Caco-2 (cell line): ENCODE data around the gene PRKCB. TPM values are rescaled to one million over a fixed set of nuclear protein-coding genes. Genes with fewer than 3 reads are reported as not detected.

Experiments
- BruUV-seq: library from RNA; stranded (reverse); fragments of 400-500 nt; replicated peaks from 2 replicates; lab custom pipeline; 2021; lab: Mats Ljungman, UMichigan
- CTCF ChIA-PET: fragments of 300-600 bp; sonication (Branson Sonifier 250); formaldehyde crosslinking; loops from one replicate; lab custom pipeline; 2022; ENCODE audit warnings: antibody characterized with exemption; lab: Charles Lee
- POLR2A ChIA-PET: fragments of 300-600 bp; sonication (Branson Sonifier 250); formaldehyde crosslinking; loops from one replicate; lab custom pipeline; 2022; ENCODE audit warnings: antibody characterized with exemption; lab: Charles Lee
- DNase-seq, 2 experiments: peaks; one replicate each; pipeline versions ENCODE4 v3.0.0 to v3.0.0-alpha.2; 2020 to 2022
- H3K27me3 ChIP-seq: replicated peaks from 2 replicates; pipeline ENCODE4 v1.6.0; 2011; ENCODE audit warnings: low read length; ENCODE audit not compliant: control insufficient read depth, insufficient read depth
- H3K36me3 ChIP-seq: 2 replicates; pipeline ENCODE4 v1.5.1; 2011; ENCODE audit warnings: low read length; ENCODE audit not compliant: control insufficient read depth, insufficient read depth
- H3K4me1 ChIP-seq: fragments of 250-450 bp; sonication (Bioruptor Pico); 2 replicates; pipeline ENCODE4 v1.5.1; 2020; ENCODE audit warnings: mild to moderate bottlenecking
- H3K4me3 ChIP-seq: 2 replicates; pipeline ENCODE4 v1.5.1; 2011; ENCODE audit warnings: low read depth, mild to moderate bottlenecking, control low read depth, low read length
- H3K9me3 ChIP-seq: fragments of 250-450 bp; sonication (Bioruptor Pico); 2 replicates; pipeline ENCODE4 v1.5.1; 2020; ENCODE audit warnings: mild to moderate bottlenecking, moderate library complexity
- H3K27ac Mint-ChIP-seq: one replicate; pipeline ENCODE4 v1.8.0; 2022; ENCODE audit warnings: mixed read lengths; ENCODE audit not compliant: unreplicated experiment
- H3K27me3 Mint-ChIP-seq: one replicate; pipeline ENCODE4 v1.8.0; 2022; ENCODE audit warnings: mixed read lengths; ENCODE audit not compliant: insufficient read depth, unreplicated experiment
- H3K36me3 Mint-ChIP-seq: one replicate; pipeline ENCODE4 v1.8.0; 2022; ENCODE audit warnings: mild to moderate bottlenecking, mixed read lengths; ENCODE audit not compliant: insufficient read depth, unreplicated experiment
- H3K4me1 Mint-ChIP-seq: one replicate; pipeline ENCODE4 v1.8.0; 2022; ENCODE audit warnings: low read depth, mixed read lengths; ENCODE audit not compliant: unreplicated experiment
- H3K4me3 Mint-ChIP-seq: one replicate; pipeline ENCODE4 v1.8.0; 2022; ENCODE audit warnings: mild to moderate bottlenecking, moderate library complexity, mixed read lengths; ENCODE audit not compliant: unreplicated experiment
- H3K9me3 Mint-ChIP-seq: one replicate; pipeline ENCODE4 v1.8.0; 2022; ENCODE audit warnings: mixed read lengths; ENCODE audit not compliant: unreplicated experiment
- intact Hi-C: fragments of 100-400 bp; cut with micrococcal nuclease; formaldehyde crosslinking; loops from one replicate; pipeline ENCODE4 v1.10.0; 2022; ENCODE audit not compliant: unreplicated experiment
- total RNA-seq: library from RNA; stranded (reverse); gene quantifications from 2 replicates; pipeline ENCODE4 v1.2.3, GENCODE V29; 2022
- TF ChIP-seq, protein P1 (sequence below), 2 experiments: fragments of 200-600 bp in 1 of 2; IDR thresholded peaks; 1 replicate in 1 of 2; 2 replicates in 1 of 2; pipeline versions ENCODE4 v1.5.1 to v1.8.0; 2011 to 2022; ENCODE audit warnings: antibody characterized with exemption in 1 of 2, control low read depth in 1 of 2, inconsistent platforms in 1 of 2, low read depth in 1 of 2, low read length in 1 of 2, mild to moderate bottlenecking in 1 of 2, moderate library complexity in 1 of 2; ENCODE audit not compliant: insufficient read depth in 1 of 2, severe bottlenecking in 1 of 2, unreplicated experiment in 1 of 2

PRKCB gene
- total RNA-seq, 1 experiment from 2014 or later, result not detected

DNA sequence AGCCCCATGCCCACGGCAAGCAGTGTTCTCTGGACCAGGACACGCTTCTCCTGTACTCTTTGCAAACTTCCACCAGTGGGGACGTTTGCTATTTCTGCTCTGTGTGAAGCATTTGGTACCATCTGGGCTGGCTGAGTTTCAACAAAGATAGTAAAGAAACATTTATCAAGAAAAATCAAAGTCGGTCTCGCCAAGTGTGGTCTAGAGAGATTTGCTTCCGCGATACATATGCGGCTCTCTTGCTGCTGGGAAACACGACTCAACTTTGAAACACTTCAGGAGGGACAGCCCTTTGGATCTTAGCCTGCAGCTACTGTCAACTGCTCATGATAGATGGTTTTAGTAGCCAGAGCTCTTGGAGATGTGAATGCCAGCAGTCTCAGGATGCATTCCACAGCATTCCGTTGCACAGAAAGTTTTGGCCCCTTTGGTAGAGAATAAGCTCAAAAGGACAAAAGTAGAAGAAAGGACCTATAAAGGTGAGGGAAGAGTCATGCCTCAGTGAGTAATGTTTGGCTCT is 252.2 kb downstream of the PRKCB start:
- no peaks in the 10 kb centered on the region for H3K4me1 Mint-ChIP-seq
- no peak for DNase-seq
- no peaks in the 10 kb centered on the region for H3K27me3 ChIP-seq
- H3K27me3 Mint-ChIP-seq, result peaks cover 7% of the 10 kb centered on the region
- H3K9me3 ChIP-seq, result no peaks in the 10 kb centered on the region
- H3K27ac Mint-ChIP-seq, result no peak overlapping the region
- H3K9me3 Mint-ChIP-seq, result peaks cover 27% of the 10 kb centered on the region
- H3K4me3 Mint-ChIP-seq, result no peak overlapping the region
- H3K36me3 ChIP-seq, result no peaks in the 10 kb centered on the region
- H3K4me3 ChIP-seq, result no peak overlapping the region
- POLR2A ChIA-PET, result no interaction called here
- no peaks in the 10 kb centered on the region for H3K36me3 Mint-ChIP-seq
- intact Hi-C loops, result no loop called here
- BruUV-seq, result no TSS peak
- H3K4me1 ChIP-seq, result no peaks in the 10 kb centered on the region
- TF ChIP-seq, protein P1, sequence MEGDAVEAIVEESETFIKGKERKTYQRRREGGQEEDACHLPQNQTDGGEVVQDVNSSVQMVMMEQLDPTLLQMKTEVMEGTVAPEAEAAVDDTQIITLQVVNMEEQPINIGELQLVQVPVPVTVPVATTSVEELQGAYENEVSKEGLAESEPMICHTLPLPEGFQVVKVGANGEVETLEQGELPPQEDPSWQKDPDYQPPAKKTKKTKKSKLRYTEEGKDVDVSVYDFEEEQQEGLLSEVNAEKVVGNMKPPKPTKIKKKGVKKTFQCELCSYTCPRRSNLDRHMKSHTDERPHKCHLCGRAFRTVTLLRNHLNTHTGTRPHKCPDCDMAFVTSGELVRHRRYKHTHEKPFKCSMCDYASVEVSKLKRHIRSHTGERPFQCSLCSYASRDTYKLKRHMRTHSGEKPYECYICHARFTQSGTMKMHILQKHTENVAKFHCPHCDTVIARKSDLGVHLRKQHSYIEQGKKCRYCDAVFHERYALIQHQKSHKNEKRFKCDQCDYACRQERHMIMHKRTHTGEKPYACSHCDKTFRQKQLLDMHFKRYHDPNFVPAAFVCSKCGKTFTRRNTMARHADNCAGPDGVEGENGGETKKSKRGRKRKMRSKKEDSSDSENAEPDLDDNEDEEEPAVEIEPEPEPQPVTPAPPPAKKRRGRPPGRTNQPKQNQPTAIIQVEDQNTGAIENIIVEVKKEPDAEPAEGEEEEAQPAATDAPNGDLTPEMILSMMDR (IDR thresholded peaks at IDR 0.05; ENCODE audit: insufficient read depth in 1 of 2, low read depth in 1 of 2, low read length in 1 of 2, severe bottlenecking in 1 of 2, unreplicated experiment in 1 of 2), result no peak
- CTCF ChIA-PET, result interaction anchor here (0.8 kb wide), 1 partner anchor 17 kb away, joined by 3 read pairs; no protein-coding TSS in a partner anchor

DNA sequence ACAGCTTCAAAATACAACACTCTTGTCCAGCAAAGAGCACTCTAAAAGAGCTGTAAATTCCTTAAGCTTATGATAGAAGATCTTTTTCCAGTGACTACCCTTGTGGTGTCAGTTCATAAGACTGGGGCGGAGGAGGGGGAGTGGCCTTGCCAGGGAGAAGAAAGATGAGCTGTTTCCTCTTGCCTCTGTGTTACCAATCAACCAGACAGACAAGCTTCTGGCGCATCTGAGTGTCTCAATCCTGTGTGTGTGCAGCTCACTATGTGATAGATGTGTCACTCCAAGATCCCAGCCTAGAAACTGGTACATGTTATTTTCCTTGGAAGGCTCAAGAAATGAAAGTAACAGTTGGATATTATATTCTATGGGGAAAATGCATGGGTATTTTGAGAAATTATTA is 253.0 kb downstream of the PRKCB start:
- no peak overlapping the region for H3K4me3 Mint-ChIP-seq
- BruUV-seq, result no TSS peak
- DNase-seq, result no peak
- Histone ChIP-seq H3K9me3 (no peaks in the 10 kb centered on the region), H3K36me3 (no peaks in the 10 kb centered on the region), H3K27me3 (no peaks in the 10 kb centered on the region), H3K4me1 (no peaks in the 10 kb centered on the region), H3K4me3 (no peak overlapping the region)
- no peaks in the 10 kb centered on the region for H3K36me3 Mint-ChIP-seq
- TF ChIP-seq, protein P1 (IDR thresholded peaks at IDR 0.05; ENCODE audit: insufficient read depth in 1 of 2, low read depth in 1 of 2, low read length in 1 of 2, severe bottlenecking in 1 of 2, unreplicated experiment in 1 of 2), result no peak
- CTCF ChIA-PET, result interaction anchor here (0.8 kb wide), 1 partner anchor 18 kb away, joined by 3 read pairs; no protein-coding TSS in a partner anchor
- H3K27me3 Mint-ChIP-seq, result peaks cover 4% of the 10 kb centered on the region
- H3K9me3 Mint-ChIP-seq, result peaks cover 27% of the 10 kb centered on the region
- no peaks in the 10 kb centered on the region for H3K4me1 Mint-ChIP-seq
- no peak overlapping the region for H3K27ac Mint-ChIP-seq
- POLR2A ChIA-PET, result no interaction called here
- intact Hi-C loops, result no loop called here

DNA sequence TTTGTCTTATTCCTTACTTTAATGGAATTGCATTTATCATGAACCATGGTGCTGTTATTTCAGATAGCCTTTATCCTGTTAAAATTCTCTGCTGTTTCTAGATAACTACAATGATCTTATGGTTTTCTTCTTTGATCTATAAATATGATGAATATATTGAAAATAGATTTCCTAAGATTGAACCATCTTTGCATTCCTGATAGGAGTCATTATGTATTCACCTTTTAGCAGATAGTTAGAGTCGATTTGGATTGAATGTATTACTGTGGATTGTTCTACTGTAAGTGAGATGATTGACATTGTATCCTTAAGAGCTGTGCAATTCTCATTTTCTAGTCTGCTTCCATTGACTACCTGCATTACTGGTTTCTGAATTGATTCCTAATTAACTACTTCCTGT is 255.3 kb downstream of the PRKCB start:
- Mint-ChIP-seq H3K27ac (no peak overlapping the region), H3K4me3 (no peak overlapping the region), H3K27me3 (no peaks in the 10 kb centered on the region), H3K9me3 (peaks cover 27% of the 10 kb centered on the region), H3K4me1 (no peaks in the 10 kb centered on the region), H3K36me3 (no peaks in the 10 kb centered on the region)
- no peaks in the 10 kb centered on the region for H3K27me3 ChIP-seq
- no peak overlapping the region for H3K4me3 ChIP-seq
- ChIA-PET CTCF (no interaction called here), POLR2A (no interaction called here)
- TF ChIP-seq, protein P1 (IDR thresholded peaks at IDR 0.05; ENCODE audit: insufficient read depth in 1 of 2, low read depth in 1 of 2, low read length in 1 of 2, severe bottlenecking in 1 of 2, unreplicated experiment in 1 of 2), result no peak
- no peak for DNase-seq
- no peaks in the 10 kb centered on the region for H3K9me3 ChIP-seq
- intact Hi-C loops, result no loop called here
- no peaks in the 10 kb centered on the region for H3K36me3 ChIP-seq
- no TSS peak for BruUV-seq
- no peaks in the 10 kb centered on the region for H3K4me1 ChIP-seq
